Stimulated activated CD8-positive, alpha-beta memory T cell treated with anti-CD3 and anti-CD28 coated beads, Interleukin-12 subunit alpha, Interleukin-12 subunit beta, amount 100 ng/mL, for 4 hours (primary cell): ENCODE results near the gene KAT8.

ENCODE experiments used
- DNase-seq: peaks from one replicate; pipeline ENCODE4 v3.0.0-alpha.2; 2020; ENCODE audit warnings: low read depth

Gene KAT8

GRCh38 chr16:31117384-31118222, at the start of gene KAT8:
Gene KAT8 (plus strand): TSS chr16:31117664. CDS start chr16:31117682, 18 bp downstream.
- peak; percentile 94 for DNase-seq

- DNase-seq: no peak
Observed at GRCh38 chr16:31071861-31072260, 45.6 kb upstream of the KAT8 start.

GRCh38 chr16:31072540-31073141, 44.8 kb upstream of the KAT8 start:
- peak; percentile 17 for DNase-seq

GRCh38 chr16:31073142-31073969, 44.1 kb upstream of the KAT8 start:
- peak; percentile 79 for DNase-seq

GRCh38 chr16:31073970-31074813, 43.3 kb upstream of the KAT8 start, which contains the start of the genes ZNF646 and ZNF668:
Gene ZNF646 (plus strand): TSS chr16:31074422. CDS start chr16:31076325, 1,903 bp downstream.
Gene ZNF668 (minus strand): TSS chr16:31074240. CDS start chr16:31064459, 9,781 bp downstream.
- peak; percentile 93 for DNase-seq

- DNase-seq: no peak
Observed at GRCh38 chr16:31074814-31075183, 42.7 kb upstream of the KAT8 start.

- no peak for DNase-seq
Observed at GRCh38 chr16:31076319-31076718, 41.1 kb upstream of the KAT8 start.

- DNase-seq: no peak
Observed at GRCh38 chr16:31077024-31077423, 40.4 kb upstream of the KAT8 start.

GRCh38 chr16:31077592-31078396, 39.7 kb upstream of the KAT8 start:
- DNase-seq: no peak

GRCh38 chr16:31078597-31079341, 38.7 kb upstream of the KAT8 start:
- DNase-seq: no peak

- DNase-seq: no peak
Observed at GRCh38 chr16:31079342-31079944, 38.0 kb upstream of the KAT8 start.

GRCh38 chr16:31080035-31080629, 37.3 kb upstream of the KAT8 start:
- DNase-seq: no peak

GRCh38 chr16:31080756-31081419, 36.6 kb upstream of the KAT8 start:
- DNase-seq: no peak

GRCh38 chr16:31081428-31082351, 35.8 kb upstream of the KAT8 start:
- no peak for DNase-seq

GRCh38 chr16:31082368-31083045, 35.0 kb upstream of the KAT8 start:
- DNase-seq: no peak

- no peak for DNase-seq
Observed at GRCh38 chr16:31083081-31083480, 34.4 kb upstream of the KAT8 start.

- DNase-seq: no peak
Observed at GRCh38 chr16:31083556-31083955, 33.9 kb upstream of the KAT8 start.
